ENCODE measurements around the gene NME8.

NME8 gene

DNA sequence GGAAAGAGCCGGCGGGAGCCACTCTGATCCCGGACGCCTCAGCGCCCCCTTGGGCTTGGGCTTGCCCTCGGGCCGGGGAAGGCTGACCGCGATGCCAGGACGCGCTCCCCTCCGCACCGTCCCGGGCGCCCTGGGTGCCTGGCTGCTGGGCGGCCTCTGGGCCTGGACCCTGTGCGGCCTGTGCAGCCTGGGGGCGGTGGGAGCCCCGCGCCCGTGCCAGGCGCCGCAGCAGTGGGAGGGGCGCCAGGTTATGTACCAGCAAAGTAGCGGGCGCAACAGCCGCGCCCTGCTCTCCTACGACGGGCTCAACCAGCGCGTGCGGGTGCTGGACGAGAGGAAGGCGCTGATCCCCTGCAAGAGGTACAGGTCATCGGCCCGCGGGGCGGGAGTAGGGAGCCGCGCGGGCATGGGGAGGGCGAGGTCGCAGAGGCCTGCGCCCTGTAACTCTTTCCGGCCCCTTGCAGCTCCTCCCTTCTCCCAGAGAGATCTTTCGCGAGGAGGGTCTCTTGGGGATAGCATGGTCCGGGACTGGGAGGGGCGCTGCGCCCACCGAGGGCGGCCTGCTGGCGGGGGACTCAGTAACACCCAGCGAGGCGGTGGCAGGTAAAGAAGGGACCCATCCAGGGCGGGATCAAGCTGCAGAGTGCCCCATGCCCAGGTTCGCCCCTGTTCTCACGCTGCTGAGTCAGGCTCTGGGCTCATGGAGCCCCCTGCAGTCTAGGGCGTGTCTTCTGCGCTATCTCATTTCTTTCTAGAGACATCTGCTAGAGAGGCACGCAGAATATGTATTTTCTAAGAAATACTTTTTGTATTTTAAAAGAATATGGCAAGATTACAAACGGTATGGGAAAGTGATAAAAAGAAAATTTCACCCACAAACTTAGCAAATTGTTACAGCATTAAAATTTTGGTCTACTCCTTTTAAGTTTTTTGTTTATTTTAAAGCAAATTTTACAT lies 72.7 kb downstream of the NME8 start:
- Histone ChIP-seq H3K27ac (ENCODE audit: low read depth, low read length) (no peak overlapping the region), H3K4me1 (ENCODE audit: control insufficient read depth, insufficient read depth, low read length) (peaks cover 3% of the 10 kb centered on the region; the same call in 1 of the 2 replicates), H3K4me3 (ENCODE audit: low read depth, low read length) (peak overlapping the region; percentile 79), H3K9me3 (ENCODE audit: control insufficient read depth, insufficient read depth, low read depth, low read length) (0 out of 2 replicates have a peak, but pooled peaks cover 8% of the 10 kb centered on the region), H3K9ac (ENCODE audit: low read length) (peak overlapping the region; percentile 80), H3K36me3 (ENCODE audit: control insufficient read depth, insufficient read depth, low read length) (no peaks in the 10 kb centered on the region), H3K27me3 (ENCODE audit: control insufficient read depth, insufficient read depth, low read length) (peaks cover 46% of the 10 kb centered on the region)

DNA sequence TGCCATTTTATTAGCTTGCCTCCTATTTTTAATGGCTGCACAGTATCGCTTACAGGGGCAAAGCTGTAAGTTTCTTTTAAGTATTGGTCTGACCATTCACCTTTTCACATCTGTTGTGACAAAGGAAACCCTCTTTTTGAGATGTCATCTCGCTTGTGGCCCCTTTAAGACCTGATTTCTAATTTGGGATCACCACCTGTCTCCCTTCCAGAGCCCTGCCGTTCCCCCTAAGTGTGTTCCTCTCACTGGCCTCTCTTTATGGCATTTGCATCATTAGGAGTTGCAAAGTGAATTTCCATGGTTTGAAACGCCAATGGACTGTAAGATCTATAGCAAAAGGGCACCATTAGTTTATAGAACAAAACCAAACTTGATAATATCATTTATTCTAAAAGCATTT lies 73.5 kb downstream of the NME8 start:
- H3K4me3 ChIP-seq (ENCODE audit: low read depth, low read length), result no peak overlapping the region
- no peaks in the 10 kb centered on the region for H3K4me1 ChIP-seq (ENCODE audit: control insufficient read depth, insufficient read depth, low read length)
- H3K9ac ChIP-seq (ENCODE audit: low read length), result no peak overlapping the region
- H3K27ac ChIP-seq (ENCODE audit: low read depth, low read length), result no peak overlapping the region
- no peaks in the 10 kb centered on the region for H3K36me3 ChIP-seq (ENCODE audit: control insufficient read depth, insufficient read depth, low read length)
- peaks cover 39% of the 10 kb centered on the region for H3K27me3 ChIP-seq (ENCODE audit: control insufficient read depth, insufficient read depth, low read length)
- H3K9me3 ChIP-seq (ENCODE audit: control insufficient read depth, insufficient read depth, low read depth, low read length), result 0 out of 2 replicates have a peak, but pooled peaks cover 8% of the 10 kb centered on the region

DNA sequence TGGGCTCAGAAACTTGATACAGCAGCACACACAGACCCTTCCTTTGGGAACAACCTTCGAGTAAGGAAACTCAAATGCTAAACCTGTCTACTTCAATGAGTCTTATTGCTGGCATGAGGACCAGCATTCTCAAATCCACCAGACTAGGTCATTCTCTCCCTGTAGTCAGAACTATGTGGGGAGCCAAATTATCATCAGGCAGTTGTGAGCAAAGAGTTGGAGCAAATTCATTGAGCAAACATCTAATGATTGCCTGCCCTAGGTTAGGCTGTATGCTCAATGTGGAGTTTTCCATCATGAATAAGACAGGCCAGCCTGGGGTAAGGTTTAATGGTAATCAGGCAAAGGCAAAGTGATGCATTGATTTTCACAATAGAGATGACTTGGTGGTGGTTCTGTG lies 75.6 kb downstream of the NME8 start:
- H3K9ac ChIP-seq (ENCODE audit: low read length), result no peak overlapping the region
- no peaks in the 10 kb centered on the region for H3K36me3 ChIP-seq (ENCODE audit: control insufficient read depth, insufficient read depth, low read length)
- peaks cover 18% of the 10 kb centered on the region for H3K27me3 ChIP-seq (ENCODE audit: control insufficient read depth, insufficient read depth, low read length)
- no peaks in the 10 kb centered on the region for H3K4me1 ChIP-seq (ENCODE audit: control insufficient read depth, insufficient read depth, low read length)
- no peak overlapping the region for H3K27ac ChIP-seq (ENCODE audit: low read depth, low read length)
- 0 out of 2 replicates have a peak, but pooled peaks cover 8% of the 10 kb centered on the region for H3K9me3 ChIP-seq (ENCODE audit: control insufficient read depth, insufficient read depth, low read depth, low read length)
- no peak overlapping the region for H3K4me3 ChIP-seq (ENCODE audit: low read depth, low read length)

DNA sequence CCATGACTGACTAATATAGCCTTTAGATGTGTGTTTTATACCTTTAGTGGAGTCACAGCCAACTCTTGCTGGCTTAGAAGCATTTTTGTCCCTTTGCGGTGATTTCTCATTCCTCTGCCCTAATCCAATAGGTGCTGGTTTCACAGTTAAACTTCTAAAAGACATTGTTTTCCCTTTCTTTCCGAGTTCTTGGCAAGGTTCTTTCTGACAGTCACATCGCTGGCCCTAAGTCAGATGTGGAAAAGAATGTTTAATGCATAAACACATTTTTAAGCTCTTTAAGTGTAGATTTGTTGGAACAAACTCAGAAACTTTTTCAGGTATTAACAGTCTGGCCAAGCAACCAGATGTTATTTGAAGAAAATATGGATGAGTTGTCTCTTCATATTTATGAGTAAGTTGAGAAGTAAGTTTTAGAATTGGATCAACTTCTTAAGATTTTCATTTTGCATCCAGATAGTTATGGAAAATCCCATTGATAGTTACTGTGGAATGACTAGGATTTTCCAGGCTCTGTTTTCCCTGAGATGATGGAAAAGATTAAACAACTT lies 76.2 kb downstream of the NME8 start:
- Histone ChIP-seq H3K4me1 (ENCODE audit: control insufficient read depth, insufficient read depth, low read length) (no peaks in the 10 kb centered on the region), H3K27ac (ENCODE audit: low read depth, low read length) (no peak overlapping the region), H3K4me3 (ENCODE audit: low read depth, low read length) (no peak overlapping the region), H3K27me3 (ENCODE audit: control insufficient read depth, insufficient read depth, low read length) (peaks cover 12% of the 10 kb centered on the region), H3K9ac (ENCODE audit: low read length) (no peak overlapping the region), H3K36me3 (ENCODE audit: control insufficient read depth, insufficient read depth, low read length) (no peaks in the 10 kb centered on the region), H3K9me3 (ENCODE audit: control insufficient read depth, insufficient read depth, low read depth, low read length) (0 out of 2 replicates have a peak, but pooled peaks cover 8% of the 10 kb centered on the region)

DNA sequence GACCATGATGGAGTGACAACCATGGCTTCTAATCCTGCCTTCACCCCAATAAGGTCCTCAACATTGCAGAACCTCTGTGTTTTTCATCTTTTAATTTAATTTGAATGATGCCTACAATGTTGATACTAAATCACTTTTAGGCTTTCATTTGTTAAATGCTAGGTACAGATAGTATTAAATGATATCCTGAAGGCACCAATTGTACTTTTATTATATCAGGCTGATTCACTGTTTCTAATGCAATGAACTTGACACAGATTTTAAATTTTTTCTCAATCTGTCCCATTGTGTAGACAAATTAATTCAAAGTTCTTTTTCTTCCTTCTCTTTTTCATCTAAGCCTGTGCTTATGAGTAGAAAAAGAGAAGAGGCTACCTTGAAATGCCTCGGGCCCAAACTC lies 77.2 kb downstream of the NME8 start:
- H3K4me1 ChIP-seq (ENCODE audit: control insufficient read depth, insufficient read depth, low read length), result no peaks in the 10 kb centered on the region
- no peak overlapping the region for H3K9ac ChIP-seq (ENCODE audit: low read length)
- H3K27me3 ChIP-seq (ENCODE audit: control insufficient read depth, insufficient read depth, low read length), result 0 out of 2 replicates have a peak, but pooled peaks cover 1% of the 10 kb centered on the region
- no peak overlapping the region for H3K27ac ChIP-seq (ENCODE audit: low read depth, low read length)
- H3K36me3 ChIP-seq (ENCODE audit: control insufficient read depth, insufficient read depth, low read length), result no peaks in the 10 kb centered on the region
- 0 out of 2 replicates have a peak, but pooled peaks cover 8% of the 10 kb centered on the region for H3K9me3 ChIP-seq (ENCODE audit: control insufficient read depth, insufficient read depth, low read depth, low read length)
- no peak overlapping the region for H3K4me3 ChIP-seq (ENCODE audit: low read depth, low read length)

DNA sequence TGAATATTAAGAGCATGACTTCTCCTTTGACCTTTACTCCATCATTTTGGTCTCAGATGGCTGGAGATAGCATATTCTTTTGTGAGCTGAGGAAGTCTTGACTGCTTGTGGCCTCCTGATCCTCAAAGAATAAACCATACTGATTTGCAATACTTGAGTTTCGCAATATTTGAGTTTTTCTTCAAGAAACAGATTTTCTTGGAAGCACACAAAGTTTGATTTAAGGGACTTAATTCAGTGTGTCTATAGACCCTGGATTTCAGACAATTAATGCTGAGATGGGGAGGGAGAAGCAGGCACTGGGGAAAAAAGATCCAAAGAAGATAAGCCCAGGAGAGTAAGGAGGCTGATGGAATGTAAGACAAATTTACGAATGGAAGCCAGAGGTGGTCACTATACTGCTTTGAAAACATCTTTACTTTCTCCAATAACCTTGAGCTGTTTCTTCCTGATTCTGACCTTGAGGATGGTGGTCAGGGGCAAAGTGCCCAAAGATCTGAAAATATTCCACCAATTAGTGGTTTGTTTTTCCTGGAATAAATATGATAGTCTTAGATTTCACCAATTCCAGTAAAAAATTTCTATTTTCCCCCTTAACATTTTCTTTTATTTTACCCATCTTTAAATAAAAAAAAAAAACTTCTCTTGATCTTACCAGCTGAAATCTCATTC lies 79.5 kb downstream of the NME8 start:
- Histone ChIP-seq H3K9ac (ENCODE audit: low read length) (no peak overlapping the region), H3K9me3 (ENCODE audit: control insufficient read depth, insufficient read depth, low read depth, low read length) (0 out of 2 replicates have a peak, but pooled peaks cover 8% of the 10 kb centered on the region), H3K36me3 (ENCODE audit: control insufficient read depth, insufficient read depth, low read length) (no peaks in the 10 kb centered on the region), H3K27me3 (ENCODE audit: control insufficient read depth, insufficient read depth, low read length) (no peaks in the 10 kb centered on the region), H3K4me3 (ENCODE audit: low read depth, low read length) (no peak overlapping the region), H3K27ac (ENCODE audit: low read depth, low read length) (no peak overlapping the region), H3K4me1 (ENCODE audit: control insufficient read depth, insufficient read depth, low read length) (no peaks in the 10 kb centered on the region)

GRCh38 chr7:37928878-37929277 lies 80.5 kb downstream of the NME8 start:
- Histone ChIP-seq H3K9me3 (ENCODE audit: control insufficient read depth, insufficient read depth, low read depth, low read length) (0 out of 2 replicates have a peak, but pooled peaks cover 8% of the 10 kb centered on the region), H3K4me3 (ENCODE audit: low read depth, low read length) (no peak overlapping the region), H3K4me1 (ENCODE audit: control insufficient read depth, insufficient read depth, low read length) (no peaks in the 10 kb centered on the region), H3K27ac (ENCODE audit: low read depth, low read length) (no peak overlapping the region), H3K27me3 (ENCODE audit: control insufficient read depth, insufficient read depth, low read length) (no peaks in the 10 kb centered on the region), H3K9ac (ENCODE audit: low read length) (no peak overlapping the region), H3K36me3 (ENCODE audit: control insufficient read depth, insufficient read depth, low read length) (no peaks in the 10 kb centered on the region)

DNA sequence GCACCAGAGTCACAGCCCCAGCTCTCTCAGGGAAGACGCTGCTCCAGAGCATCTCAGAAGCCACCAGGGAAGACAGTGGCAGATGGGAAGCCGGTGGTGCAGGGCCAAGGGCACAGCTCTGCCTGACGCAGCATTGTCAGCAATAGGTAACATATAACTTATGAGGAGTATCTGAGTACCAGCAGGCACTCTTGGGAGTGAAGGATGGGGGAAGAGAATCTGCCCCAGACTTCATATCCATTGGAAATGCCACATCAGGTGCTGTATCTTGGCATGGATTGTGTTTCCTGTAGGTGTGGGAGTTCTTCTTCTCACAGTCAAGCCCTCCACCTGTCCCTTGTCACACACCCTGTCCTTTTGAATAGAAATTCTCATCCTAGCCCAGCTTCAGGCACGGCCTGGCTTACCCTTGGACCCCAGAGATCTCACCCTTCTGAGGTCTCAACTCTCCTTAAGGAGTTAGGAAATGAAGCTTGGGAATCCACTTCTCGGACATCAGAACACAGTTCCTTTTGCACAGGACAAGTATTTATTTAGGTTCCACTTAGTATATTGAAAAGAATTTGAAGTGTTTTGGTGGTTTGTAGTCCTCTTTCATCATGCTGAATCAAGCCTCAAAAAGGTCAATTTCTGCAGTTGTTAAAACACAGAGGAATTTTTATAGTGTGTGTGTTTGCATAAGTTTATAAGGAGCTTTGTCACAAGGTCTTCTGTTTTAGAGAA lies 82.0 kb downstream of the NME8 start:
- H3K36me3 ChIP-seq (ENCODE audit: control insufficient read depth, insufficient read depth, low read length), result no peaks in the 10 kb centered on the region
- H3K4me3 ChIP-seq (ENCODE audit: low read depth, low read length), result no peak overlapping the region
- H3K9me3 ChIP-seq (ENCODE audit: control insufficient read depth, insufficient read depth, low read depth, low read length), result 0 out of 2 replicates have a peak, but pooled peaks cover 2% of the 10 kb centered on the region
- no peak overlapping the region for H3K27ac ChIP-seq (ENCODE audit: low read depth, low read length)
- H3K9ac ChIP-seq (ENCODE audit: low read length), result no peak overlapping the region
- no peaks in the 10 kb centered on the region for H3K27me3 ChIP-seq (ENCODE audit: control insufficient read depth, insufficient read depth, low read length)
- no peaks in the 10 kb centered on the region for H3K4me1 ChIP-seq (ENCODE audit: control insufficient read depth, insufficient read depth, low read length)

DNA sequence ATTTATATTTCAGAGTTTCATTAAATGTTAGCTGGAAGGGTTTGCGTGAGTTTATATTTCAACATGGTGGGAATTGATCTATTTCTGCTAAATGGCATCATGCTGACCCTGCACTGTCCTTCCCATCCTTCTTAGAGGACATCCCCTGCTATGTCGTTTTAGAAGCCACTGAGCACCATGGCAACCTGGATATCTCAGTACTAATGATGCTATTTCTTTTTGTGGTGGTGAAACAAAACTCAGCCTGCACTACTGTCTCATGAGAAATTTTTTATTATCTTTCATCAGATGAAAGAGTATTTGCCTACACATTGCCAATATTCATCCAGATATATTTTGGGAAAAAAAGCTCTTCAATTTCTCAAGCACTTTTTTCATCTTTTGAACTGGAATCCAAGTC lies 84.1 kb downstream of the NME8 start:
- no peaks in the 10 kb centered on the region for H3K4me1 ChIP-seq (ENCODE audit: control insufficient read depth, insufficient read depth, low read length)
- H3K9me3 ChIP-seq (ENCODE audit: control insufficient read depth, insufficient read depth, low read depth, low read length), result no peaks in the 10 kb centered on the region
- H3K9ac ChIP-seq (ENCODE audit: low read length), result no peak overlapping the region
- H3K36me3 ChIP-seq (ENCODE audit: control insufficient read depth, insufficient read depth, low read length), result no peaks in the 10 kb centered on the region
- no peak overlapping the region for H3K27ac ChIP-seq (ENCODE audit: low read depth, low read length)
- H3K27me3 ChIP-seq (ENCODE audit: control insufficient read depth, insufficient read depth, low read length), result no peaks in the 10 kb centered on the region
- H3K4me3 ChIP-seq (ENCODE audit: low read depth, low read length), result no peak overlapping the region

GRCh38 chr7:37933018-37933566 lies 84.7 kb downstream of the NME8 start:
- Histone ChIP-seq H3K9me3 (ENCODE audit: control insufficient read depth, insufficient read depth, low read depth, low read length) (no peaks in the 10 kb centered on the region), H3K27me3 (ENCODE audit: control insufficient read depth, insufficient read depth, low read length) (no peaks in the 10 kb centered on the region), H3K9ac (ENCODE audit: low read length) (no peak overlapping the region), H3K27ac (ENCODE audit: low read depth, low read length) (no peak overlapping the region), H3K4me3 (ENCODE audit: low read depth, low read length) (no peak overlapping the region), H3K36me3 (ENCODE audit: control insufficient read depth, insufficient read depth, low read length) (no peaks in the 10 kb centered on the region), H3K4me1 (ENCODE audit: control insufficient read depth, insufficient read depth, low read length) (no peaks in the 10 kb centered on the region)
